IPS-NIHi7 (cell line): ENCODE results near the gene KAT14.
"Not testable (repeated sequence)": the region's sequence is repeated elsewhere in the genome, so short reads cannot be mapped to it uniquely, and the experiment has no call there.

Experiments used
- DNase-seq: peaks from one replicate; pipeline ENCODE4 v3.0.0; 2012; ENCODE audit warnings: mixed read lengths; ENCODE audit errors: extremely low spot score

The KAT14 gene

GRCh38 chr20:18154342-18154741 lies 16.7 kb downstream of the KAT14 start:
- DNase-seq = no peak

GRCh38 chr20:18156045-18156444 lies 18.4 kb downstream of the KAT14 start:
- DNase-seq = no peak

GRCh38 chr20:18164356-18164755 lies 26.7 kb downstream of the KAT14 start:
- DNase-seq = no peak

- no peak for DNase-seq
These were observed 27.9 kb downstream of the KAT14 start for GRCh38 chr20:18165553-18165952.

GRCh38 chr20:18166241-18166881 lies 28.7 kb downstream of the KAT14 start:
- no peak for DNase-seq

- DNase-seq = no peak
These were observed 29.3 kb downstream of the KAT14 start for GRCh38 chr20:18166950-18167349.

GRCh38 chr20:18172379-18172778 lies 34.7 kb downstream of the KAT14 start:
- DNase-seq = no peak

- no peak for DNase-seq
These were observed 37.4 kb downstream of the KAT14 start for GRCh38 chr20:18174906-18175683.

- peak; percentile 83 for DNase-seq
These were observed 38.7 kb downstream of the KAT14 start for GRCh38 chr20:18176318-18176785.

GRCh38 chr20:18180366-18180765 lies 42.7 kb downstream of the KAT14 start:
- DNase-seq = not testable (repeated sequence)

- no peak for DNase-seq
These were observed 43.2 kb downstream of the KAT14 start for GRCh38 chr20:18180815-18181214.

- no peak for DNase-seq
These were observed 49.4 kb downstream of the KAT14 start for GRCh38 chr20:18187020-18187419.

GRCh38 chr20:18188434-18188833 lies 50.8 kb downstream of the KAT14 start:
- no peak for DNase-seq

GRCh38 chr20:18190338-18191233 lies 52.9 kb downstream of the KAT14 start:
- DNase-seq = peak; percentile 57

- DNase-seq = no peak
These were observed 53.6 kb downstream of the KAT14 start for GRCh38 chr20:18191306-18191705.

GRCh38 chr20:18194461-18194860 lies 56.8 kb downstream of the KAT14 start:
- DNase-seq = not testable (repeated sequence)

- no peak for DNase-seq
These were observed 58.3 kb downstream of the KAT14 start for GRCh38 chr20:18195931-18196330.

GRCh38 chr20:18197382-18198070 lies 59.9 kb downstream of the KAT14 start:
- no peak for DNase-seq

GRCh38 chr20:18202966-18203365 lies 65.3 kb downstream of the KAT14 start:
- no peak for DNase-seq

- not testable (repeated sequence) for DNase-seq
These were observed 66.0 kb downstream of the KAT14 start for GRCh38 chr20:18203700-18204099.

GRCh38 chr20:18213002-18213401 lies 75.3 kb downstream of the KAT14 start:
- no peak for DNase-seq

GRCh38 chr20:18215566-18215965 lies 77.9 kb downstream of the KAT14 start:
- no peak for DNase-seq
